HG03378 (cell line): ENCODE results near the gene MED27.

Experiments used
- ATAC-seq: cut with Tn5 transposase; IDR thresholded peaks from one replicate; pipeline ENCODE4 v1.9.1; 2021; ENCODE audit warnings: mild to moderate bottlenecking, moderate library complexity; ENCODE audit not compliant: unreplicated experiment

Gene MED27

GRCh38 chr9:132079391-132080091 lies at the start of gene MED27:
Gene MED27 (minus strand): TSS chr9:132079867. CDS start chr9:132079844, 23 bp downstream.
- peak; percentile 87 for ATAC-seq

GRCh38 chr9:132127888-132128534 lies 48.3 kb upstream of the MED27 start:
- no peak for ATAC-seq

- ATAC-seq = no peak
These were observed 47.1 kb upstream of the MED27 start for GRCh38 chr9:132126680-132127236.

- ATAC-seq = no peak
These were observed 46.4 kb upstream of the MED27 start for GRCh38 chr9:132125944-132126679.

- no peak for ATAC-seq
These were observed 45.7 kb upstream of the MED27 start for GRCh38 chr9:132125361-132125760.

- ATAC-seq = no peak
These were observed 45.1 kb upstream of the MED27 start for GRCh38 chr9:132124800-132125199.

GRCh38 chr9:132121021-132121420 lies 41.4 kb upstream of the MED27 start:
- no peak for ATAC-seq

GRCh38 chr9:132117694-132118093 lies 38.0 kb upstream of the MED27 start:
- ATAC-seq = no peak

- ATAC-seq = no peak
These were observed 36.9 kb upstream of the MED27 start for GRCh38 chr9:132116583-132116982.

- no peak for ATAC-seq
These were observed 34.5 kb upstream of the MED27 start for GRCh38 chr9:132114102-132114707.

GRCh38 chr9:132109291-132109690 lies 29.6 kb upstream of the MED27 start:
- no peak for ATAC-seq

- no peak for ATAC-seq
These were observed 29.1 kb upstream of the MED27 start for GRCh38 chr9:132108728-132109127.

- no peak for ATAC-seq
These were observed 20.2 kb upstream of the MED27 start for GRCh38 chr9:132099741-132100407.

GRCh38 chr9:132099167-132099566 lies 19.5 kb upstream of the MED27 start:
- no peak for ATAC-seq

- ATAC-seq = no peak
These were observed 14.7 kb upstream of the MED27 start for GRCh38 chr9:132094314-132094791.

- no peak for ATAC-seq
These were observed 11.1 kb upstream of the MED27 start for GRCh38 chr9:132090771-132091170.

- ATAC-seq = no peak
These were observed 7.9 kb upstream of the MED27 start for GRCh38 chr9:132087438-132088030.

- no peak for ATAC-seq
These were observed 2.5 kb upstream of the MED27 start for GRCh38 chr9:132082188-132082587.

- ATAC-seq = peak; percentile 11
These were observed 839 bp downstream of the MED27 start for GRCh38 chr9:132078699-132079356.
